ENCODE data around the gene POLR1E. TPM values are rescaled to one million over a fixed set of nuclear protein-coding genes. Genes with fewer than 3 reads are reported as not detected.
"Not testable (repeated sequence)": the region's sequence is repeated elsewhere in the genome, so short reads cannot be mapped to it uniquely, and the experiment has no call there.

The POLR1E gene
- total RNA-seq, 1 donor from 2014 or later: 29.3 TPM

DNA sequence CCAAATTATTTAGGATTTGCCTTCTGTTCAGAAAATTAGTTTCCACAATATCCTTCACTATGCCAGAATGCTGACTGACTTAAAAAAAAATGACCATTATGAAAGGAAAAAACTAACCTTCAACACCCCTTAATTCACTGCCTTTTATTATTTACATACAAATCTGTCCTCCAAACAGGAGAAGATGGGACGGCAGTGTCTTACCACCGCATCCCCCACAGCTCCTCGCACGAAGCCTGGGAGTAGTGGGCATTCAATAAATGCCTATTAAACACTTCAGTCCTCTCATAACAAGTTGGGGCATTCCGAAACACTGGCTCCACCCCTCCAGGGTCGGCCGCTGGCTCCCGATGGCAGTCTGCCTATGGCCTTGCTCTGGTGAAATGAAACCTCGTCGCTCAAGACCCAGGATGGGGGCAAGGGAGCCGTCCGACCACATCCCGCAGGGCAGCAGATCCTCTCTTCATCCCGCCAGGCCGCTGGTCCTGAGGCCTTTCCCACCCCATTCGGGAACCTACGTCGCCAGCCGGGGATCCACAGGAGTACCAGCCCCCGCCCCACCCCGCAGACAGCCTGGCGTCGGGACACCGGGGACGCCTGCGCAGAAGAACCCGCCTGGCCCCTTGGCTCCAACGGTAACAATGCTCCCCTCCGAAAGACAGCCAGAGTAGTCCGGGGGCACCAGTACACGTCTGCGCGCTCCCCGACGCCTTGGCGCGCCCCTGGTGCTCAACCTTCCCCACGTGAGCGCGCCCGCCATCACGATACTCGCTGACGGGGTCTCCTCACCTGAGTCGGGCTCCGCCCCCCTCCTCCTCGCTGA, 21.1 kb upstream of the POLR1E start:
- DNase-seq: peak; percentile 89

DNA sequence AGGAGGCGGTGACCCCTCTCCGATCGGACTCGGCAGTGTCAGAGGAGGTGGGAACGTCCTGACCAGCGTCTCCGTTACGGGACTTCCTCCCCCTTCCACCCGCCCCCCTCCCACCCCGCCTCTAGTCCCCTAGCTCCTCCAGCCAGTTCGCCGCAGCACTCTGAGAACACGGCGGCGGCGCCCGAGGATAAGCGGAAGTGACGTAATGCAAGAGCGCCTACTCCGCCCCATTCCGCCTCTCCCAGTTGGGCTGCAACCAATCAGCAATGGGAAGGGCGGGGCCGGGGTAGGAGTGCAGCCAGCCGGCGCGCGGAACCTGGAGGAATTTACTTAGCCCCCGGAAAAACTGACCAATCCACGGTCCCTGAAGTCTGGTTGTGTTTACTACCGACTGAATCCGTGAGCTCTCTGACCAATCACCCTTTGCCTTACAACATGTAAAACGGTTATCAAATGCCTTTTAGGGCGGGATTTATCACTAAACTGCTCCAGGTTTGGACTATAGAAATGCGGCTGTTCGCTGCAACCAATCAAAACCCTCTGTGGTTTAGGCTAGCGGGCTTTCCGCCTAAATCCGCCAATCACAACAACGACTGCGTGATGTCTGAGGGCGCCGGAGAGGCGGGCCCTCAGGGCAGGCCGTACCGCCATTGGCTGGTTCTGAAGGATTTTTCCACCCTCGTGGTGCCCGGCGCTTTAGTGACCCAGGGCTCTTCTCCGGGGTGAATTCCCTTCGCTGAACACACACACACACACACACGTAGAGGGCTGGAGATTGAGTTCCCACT, 20.3 kb upstream of the POLR1E start, which contains the start of gene ZBTB5:
ZBTB5 (minus strand) TSS at position 202 of the 788 bp plus-strand sequence. CDS start 22,899 bp downstream, outside the sequence.
- peak; percentile 100 for DNase-seq

DNA sequence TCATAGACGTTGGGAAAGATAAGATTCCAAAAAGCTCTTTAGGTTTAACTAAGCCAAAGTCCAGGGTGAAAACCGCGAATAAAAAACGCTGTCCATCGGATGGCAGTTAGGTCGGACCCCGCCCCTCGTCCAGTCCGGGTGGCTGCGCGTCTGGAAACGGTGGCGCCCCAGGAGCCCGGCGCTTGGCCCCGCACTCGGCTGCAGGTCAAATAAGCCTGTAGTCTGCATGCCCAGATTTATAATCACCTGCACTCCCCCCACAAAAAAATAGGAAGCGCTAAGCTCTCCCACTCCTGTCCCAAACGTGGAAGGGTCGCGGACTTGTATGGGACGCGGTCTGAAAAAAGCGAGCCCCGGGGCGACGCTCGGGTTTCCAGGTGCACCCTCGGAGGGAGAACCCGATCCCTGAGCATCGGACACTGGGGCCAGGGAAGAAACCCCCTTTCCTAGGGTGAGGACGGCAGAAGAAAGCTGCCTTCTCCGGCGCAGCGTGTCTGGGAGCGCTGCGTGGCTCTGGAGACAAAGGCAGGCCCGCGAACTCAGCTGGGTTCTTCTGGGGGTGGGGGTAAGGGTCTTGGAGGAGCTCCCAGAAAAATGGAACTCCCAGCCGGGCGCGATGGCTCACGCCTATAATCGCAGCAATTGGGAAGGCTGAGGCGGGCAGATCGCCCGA, 19.6 kb upstream of the POLR1E start:
- DNase-seq: peak; percentile 94

DNA sequence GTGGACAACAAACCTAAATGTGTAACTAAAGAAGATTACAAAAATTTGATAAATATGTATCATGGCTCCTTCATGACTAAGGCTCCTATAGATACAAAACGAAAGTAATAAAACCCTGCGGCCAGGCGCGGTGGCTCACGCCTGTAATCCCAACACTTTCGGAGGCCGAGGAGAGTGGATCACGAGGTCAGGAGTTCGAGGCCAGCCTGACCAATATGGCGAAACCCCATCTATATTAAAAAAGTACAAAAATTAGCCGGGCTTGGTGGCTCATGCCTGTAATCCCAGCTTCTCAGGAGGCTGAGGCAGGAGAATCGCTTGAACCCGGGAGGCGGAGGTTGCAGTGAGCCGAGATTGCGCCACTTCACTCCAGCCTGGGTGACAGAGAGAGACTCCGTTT, 18.2 kb upstream of the POLR1E start:
- DNase-seq: not testable (repeated sequence)

DNA sequence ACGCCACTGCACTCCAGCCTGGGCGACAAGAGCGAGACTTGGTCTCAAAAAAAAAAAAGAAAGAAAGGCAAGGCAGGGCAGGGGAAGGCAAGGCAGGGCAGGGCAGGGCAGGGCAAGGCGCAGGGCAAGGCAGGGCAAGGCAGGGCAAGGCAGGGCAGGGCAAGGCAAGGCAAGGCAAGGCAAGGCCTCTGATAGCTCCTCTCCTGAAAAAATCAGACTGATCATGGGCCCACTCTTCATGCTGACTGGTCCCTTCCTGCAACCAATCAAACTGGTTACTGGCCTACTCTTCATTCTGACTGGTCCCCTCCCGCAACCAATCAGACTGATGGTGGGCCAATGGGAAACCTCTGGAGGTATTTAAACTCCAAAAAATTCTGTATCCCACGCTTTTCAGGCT, 17.1 kb upstream of the POLR1E start:
- DNase-seq: no peak

DNA sequence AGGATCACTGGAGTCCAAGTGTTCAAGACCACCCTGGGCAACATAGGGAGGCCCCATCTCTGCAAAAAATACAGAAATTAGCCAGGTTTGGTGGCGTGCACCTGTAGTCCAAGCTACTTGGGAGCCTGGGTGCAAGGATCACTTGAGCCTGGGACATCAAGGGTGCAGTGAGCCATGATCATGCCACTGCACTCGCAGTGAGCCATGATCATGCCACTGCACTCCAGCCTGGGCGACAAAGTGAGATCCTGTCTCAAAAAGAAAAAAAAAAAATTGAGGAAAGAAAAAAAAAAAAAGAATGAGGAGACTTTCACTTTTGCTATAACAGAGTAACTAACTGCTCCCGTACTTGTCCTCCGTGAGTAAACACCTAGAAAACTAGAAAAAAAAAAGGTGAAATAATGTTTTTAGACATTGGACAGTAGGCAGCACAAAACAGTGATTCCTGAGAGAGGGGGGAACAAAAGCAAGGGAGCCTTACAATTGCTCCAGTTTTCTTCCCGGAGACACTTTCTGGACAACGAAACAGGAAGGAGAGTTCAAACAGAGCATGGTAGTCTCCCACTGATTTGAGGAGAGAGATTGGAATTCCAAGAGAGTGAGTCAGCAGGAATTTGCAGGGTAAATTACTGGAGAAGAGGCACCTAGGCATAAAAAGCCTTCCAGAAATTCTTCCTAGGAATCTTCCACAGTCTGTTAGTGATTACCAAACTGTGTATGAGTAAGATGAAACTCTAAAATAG, 13.6 kb upstream of the POLR1E start:
- DNase-seq: peak; percentile 43

DNA sequence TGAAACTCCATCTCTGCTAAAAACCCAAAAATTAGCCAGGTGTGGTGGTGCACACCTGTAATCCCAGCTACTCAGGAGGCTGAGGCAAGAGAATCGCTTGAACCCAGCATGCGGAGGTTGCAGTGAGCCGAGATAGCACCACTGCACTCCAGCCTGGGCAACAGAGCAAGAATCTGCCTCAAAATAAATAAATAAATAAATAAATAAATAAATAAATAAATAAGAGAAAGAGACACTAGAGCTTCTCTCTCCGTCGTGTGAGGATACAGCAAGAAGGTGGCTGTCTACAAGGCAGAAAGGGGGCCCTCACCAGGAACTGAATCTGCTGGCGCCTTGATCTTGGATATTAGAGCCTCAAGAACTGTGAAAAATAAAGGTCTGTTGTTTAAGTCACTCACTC, 11.8 kb upstream of the POLR1E start:
- not testable (repeated sequence) for DNase-seq

DNA sequence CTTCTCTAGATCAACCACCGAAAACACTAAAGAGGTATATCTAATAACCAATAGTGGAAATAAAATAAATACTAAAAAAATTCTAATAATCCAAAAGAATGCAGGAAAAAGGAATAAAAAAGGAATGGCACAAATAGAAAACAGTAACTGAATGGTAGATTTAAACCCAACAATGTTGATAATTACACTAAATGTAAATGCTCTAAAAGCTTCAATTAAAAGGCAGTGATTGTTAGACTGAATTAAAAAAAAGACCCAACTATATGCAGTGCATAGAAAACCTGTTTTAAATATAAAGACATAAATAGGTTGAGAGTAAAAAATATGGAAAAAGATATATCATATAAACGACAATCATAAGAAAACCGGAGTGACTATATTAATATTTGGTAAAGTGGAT, 11.3 kb upstream of the POLR1E start:
- no peak for DNase-seq

DNA sequence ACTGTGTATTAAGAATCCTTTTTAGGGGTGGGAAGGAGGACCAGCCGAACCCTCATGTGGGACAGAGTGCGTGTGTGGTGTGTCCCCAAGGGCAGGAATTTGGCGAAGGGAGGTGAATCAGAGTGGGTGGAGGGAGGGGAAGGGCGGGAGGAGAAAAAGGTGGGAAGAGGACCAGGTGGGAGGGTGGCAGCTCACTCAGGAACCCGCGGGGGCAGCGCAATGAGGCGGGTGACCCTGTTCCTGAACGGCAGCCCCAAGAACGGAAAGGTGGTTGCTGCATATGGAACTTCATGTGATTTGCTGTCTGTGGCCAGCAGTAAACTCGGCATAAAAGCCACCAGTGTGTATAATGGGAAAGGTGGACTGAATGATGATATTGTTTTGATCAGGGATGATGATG, 8.8 kb upstream of the POLR1E start:
- DNase-seq: no peak

DNA sequence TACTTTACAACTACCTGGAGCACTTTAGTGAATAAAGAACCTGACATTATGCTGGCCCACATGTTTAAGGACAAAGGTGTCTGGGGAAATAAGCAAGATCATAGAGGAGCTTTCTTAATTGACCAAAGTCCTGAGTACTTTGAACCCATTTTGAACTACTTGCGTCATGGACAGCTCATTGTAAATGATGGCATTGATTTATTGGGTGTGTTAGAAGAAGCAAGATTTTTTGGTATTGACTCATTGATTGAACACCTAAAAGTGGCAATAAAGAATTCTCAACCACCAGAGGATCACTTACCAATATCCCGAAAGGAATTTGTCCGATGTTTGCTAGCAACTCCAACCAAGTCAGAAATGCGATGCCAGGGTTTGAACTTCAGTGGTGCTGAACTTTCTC, 8.3 kb upstream of the POLR1E start:
- DNase-seq: not testable (repeated sequence)

DNA sequence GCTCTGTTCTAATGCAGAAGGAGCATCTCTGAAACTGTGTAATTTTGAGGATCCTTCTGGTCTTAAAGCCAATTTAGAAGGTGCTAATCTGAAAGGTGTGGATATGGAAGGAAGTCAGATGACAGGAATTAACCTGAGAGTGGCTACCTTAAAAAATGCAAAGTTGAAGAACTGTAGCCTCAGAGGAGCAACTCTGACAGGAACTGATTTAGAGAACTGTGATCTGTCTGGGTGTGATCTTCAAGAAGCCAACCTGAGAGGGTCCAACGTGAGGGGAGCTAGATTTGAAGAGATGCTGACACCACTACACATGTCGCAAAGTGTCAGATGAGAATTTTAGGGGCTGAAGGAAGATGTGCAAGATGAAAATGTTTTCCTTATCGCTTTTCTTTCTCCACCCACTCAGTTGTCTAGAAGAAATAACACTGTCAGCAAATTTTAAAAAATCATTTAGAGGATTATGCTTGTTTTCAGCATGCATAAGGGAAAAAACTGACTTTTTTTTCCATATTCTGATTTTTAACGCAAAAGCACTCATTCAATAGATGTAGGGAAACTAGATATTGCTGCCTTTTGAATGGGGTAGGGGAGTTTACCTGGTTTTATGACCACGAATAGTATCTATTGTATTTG, 7.6 kb upstream of the POLR1E start:
- DNase-seq: not testable (repeated sequence)

DNA sequence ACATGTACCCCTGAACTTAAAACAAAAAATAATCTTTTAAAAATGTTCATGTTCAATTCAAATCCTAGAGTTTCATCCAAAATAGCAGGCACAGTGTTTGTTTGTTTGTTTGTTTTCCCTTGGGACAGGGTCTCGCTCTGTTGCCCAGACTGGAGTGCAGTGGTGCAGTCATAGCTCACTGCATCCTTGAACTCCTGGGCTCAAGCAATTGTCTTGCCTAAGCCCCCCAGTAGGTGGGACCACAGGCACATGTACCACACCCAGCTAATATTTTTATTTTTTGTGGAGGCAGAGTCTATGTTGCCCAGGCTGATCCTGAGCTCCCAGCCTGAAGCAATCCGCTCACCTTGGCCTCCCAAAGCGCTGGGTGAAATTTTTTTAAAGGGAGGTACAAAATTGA, 5.0 kb upstream of the POLR1E start:
- no peak for DNase-seq

DNA sequence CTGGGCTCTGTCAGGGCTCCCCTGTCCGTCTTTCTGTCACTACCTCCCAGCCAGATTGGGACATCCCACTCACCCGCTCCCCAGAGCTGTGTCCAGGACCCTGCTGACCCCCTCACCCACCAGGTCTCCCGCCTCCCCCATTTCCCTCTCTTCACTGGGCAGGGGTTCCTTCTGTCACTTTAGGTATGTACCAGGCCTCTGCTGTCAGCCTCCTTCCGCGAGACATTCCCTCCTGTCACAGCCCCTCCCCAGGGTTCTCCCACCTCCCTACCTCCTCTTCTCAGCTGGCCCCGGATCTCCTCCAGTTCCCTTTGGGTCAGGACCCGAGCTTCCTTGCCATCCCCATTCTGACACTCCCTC, 488 bp downstream of the POLR1E start:
- DNase-seq: no peak

DNA sequence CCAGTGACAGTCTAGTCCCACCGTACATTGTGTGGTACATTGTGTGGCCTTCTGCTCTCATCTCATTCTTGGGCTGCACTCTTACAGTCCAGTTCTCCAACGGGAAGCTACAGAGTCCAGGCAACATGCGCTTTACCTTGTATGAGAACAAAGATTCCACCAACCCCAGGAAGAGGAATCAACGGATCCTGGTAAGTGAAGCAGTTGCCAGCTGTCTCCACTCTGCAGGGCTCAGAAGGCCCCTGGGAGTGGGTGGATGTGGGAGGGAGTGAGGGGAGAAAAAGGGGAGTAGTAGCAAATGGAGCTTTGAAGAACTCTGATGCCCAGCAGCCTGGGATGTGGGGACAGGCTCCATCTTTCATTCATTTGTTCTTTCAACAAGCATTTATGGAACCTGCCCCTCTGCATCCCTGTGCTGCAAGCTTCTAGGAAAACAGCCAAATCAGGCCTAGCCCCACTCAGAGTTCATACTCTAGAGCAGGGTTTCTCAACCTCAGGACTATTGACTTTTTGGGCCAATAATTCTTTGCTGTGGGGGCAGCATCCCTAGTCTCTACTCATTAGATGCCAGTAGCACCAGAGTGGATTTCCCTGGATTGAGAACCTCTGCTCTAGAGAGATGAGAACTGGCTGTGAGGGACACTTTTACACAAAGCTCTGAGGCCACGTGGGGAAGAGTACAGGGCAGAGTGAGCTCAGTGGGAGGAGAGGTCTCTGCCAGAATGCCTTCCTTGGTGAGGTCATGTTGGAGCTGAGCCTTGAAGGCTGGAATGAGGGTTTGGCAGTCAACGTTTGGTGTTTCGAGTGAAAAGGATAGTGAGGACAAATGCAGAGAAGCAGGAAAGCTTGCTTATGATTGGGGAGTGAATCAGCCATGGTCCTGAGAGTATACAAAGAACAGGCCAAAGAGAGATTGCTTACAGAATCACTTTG, 1.1 kb downstream of the POLR1E start:
- DNase-seq: peak; percentile 69

DNA sequence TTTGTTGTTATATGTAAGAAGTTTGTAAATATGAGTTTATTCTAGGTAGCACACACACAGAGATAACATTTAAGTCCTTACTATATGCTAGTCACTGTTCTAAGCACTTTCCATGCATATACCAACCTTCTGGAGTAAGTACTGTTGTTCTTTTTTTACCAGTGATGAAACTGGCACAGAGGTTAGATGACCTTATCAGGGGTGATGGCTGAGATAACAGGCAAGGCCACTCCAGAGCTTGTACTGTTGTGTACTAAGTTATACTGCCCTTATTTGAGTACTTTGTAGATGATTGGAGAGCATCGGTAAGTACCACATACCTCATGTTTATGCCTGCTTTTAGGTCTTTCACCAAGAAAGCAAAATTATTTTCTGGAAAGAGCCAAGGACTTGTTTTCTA, 6.2 kb downstream of the POLR1E start:
- no peak for DNase-seq

DNA sequence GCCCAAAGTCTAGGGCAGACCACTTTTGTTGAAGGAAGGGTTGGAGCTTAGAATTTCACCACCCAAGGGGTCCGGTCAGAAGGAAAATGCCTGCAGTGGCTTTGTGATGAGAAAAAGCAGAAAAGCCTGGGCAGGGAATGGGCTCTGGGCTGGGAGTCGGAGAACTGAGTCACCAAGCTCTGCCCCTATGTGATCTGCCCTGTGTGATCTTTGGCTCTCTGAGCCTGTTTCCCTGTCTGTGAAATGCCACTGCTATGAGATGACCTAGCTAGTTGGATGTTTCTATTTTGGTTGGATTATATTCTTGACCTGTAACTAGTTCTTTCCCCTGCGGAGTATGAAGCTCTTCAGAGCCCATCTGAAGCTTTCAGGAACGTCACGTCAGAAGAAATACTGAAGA, 9.8 kb downstream of the POLR1E start:
- no peak for DNase-seq

DNA sequence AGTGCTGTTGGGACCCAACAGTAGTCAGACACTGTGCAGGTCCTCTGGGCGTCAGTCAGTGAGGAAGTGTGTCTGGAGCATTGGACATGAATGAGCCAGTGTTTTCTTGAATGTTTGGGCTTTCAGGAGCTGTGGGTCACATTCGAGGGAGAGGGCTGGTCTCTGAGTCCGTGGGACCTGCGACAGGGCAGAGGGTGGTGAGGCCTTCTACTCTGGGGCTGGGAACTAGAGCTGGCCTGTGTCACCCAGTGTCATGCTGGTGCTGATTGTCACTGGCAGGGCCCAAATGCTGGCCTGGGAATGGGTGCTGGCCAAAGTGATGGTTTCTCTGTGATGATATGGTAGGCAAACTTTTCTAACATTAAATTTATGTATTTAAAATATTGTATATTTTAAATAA, 10.3 kb downstream of the POLR1E start:
- DNase-seq: no peak

DNA sequence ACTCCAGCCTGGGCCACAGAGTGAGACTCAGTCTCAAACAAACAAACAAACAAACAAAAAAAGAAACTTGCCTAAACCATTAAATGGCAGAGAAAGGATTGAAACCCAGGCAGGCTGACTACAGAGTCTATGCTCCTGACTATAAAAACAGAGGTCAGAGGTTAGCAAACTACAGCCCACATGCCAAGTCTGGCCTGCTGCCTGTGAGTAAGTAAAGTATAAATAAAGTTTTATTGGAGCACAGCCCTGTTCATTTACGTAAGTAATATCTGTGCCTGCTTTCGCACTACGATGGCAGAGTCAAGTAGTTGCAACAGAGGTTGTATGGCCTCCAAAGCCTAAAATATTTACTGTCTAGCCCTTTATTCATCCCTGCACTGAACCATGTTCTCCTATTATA, 11.6 kb downstream of the POLR1E start:
- no peak for DNase-seq

DNA sequence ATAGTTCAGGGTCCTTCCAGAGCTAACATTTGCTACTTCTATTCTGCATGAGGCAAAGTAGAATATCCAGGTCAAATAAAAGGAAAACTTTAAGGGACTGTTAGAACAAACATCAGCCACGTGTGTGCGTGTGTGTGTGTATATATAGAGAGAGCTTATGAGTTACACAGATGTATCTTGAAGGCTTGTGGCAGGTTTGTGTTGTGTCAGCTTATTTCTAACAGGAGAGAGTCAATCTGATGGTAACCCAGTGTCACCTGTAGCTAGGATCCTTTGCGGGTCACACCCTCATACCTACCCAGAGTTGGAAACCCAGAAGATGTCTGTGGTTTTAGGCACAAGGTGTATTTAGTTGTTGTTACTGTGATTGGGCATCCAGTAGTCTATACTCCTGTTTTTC, 12.7 kb downstream of the POLR1E start:
- DNase-seq: no peak

DNA sequence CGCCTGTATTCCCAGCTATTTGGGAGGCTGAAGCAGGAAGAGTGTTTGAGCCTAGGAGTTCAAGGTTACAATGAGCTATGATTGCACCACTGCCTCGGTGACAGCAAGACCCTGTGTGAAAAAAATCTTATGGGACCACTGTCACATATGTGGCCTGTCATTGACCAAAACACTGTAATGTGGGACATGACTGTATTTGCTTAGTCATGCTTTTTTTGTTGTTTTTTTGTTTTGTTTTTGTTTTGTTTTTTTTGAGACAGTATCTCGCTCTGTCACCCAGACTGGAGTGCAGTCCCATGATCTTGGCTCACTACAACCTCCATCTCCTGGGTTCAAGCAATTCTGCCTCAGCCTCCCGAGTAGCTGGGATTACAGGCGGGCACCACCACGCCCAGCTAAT, 13.5 kb downstream of the POLR1E start:
- no peak for DNase-seq
